ENCODE results near the gene KDM1B.

DNA sequence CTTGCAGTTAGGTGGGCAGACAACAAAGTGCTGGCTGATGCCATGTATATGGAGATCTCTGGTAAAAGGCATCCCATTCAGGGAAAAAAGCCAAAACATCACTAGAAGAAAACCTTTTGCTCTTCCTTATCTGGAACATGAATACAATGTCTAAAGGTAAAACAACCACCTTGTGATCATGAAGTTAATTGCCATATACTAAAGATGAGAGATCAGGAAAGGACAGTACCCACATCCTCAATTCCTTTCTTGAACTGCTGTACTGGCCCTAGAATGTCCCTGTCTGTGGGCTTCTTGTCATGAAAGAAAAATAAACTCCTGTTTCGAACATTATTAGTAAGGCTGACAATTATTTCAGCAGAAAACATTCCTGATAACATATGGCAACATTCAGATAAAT lies 89.9 kb downstream of the KDM1B start:
- TF ChIP-seq, protein P1, sequence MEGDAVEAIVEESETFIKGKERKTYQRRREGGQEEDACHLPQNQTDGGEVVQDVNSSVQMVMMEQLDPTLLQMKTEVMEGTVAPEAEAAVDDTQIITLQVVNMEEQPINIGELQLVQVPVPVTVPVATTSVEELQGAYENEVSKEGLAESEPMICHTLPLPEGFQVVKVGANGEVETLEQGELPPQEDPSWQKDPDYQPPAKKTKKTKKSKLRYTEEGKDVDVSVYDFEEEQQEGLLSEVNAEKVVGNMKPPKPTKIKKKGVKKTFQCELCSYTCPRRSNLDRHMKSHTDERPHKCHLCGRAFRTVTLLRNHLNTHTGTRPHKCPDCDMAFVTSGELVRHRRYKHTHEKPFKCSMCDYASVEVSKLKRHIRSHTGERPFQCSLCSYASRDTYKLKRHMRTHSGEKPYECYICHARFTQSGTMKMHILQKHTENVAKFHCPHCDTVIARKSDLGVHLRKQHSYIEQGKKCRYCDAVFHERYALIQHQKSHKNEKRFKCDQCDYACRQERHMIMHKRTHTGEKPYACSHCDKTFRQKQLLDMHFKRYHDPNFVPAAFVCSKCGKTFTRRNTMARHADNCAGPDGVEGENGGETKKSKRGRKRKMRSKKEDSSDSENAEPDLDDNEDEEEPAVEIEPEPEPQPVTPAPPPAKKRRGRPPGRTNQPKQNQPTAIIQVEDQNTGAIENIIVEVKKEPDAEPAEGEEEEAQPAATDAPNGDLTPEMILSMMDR (IDR thresholded peaks at IDR 0.05) = no peak
- no peak for TF ChIP-seq POLR2AphosphoS5 (IDR thresholded peaks at IDR 0.05)

All from gastroesophageal sphincter (tissue), 3 donors.